Renal pelvis (tissue), 4 donors: Measurements from ENCODE around the gene MROH2A. TPM values are rescaled to one million over a fixed set of nuclear protein-coding genes. Genes with fewer than 3 reads are reported as not detected.
"Not testable (repeated sequence)": the region's sequence is repeated elsewhere in the genome, so short reads cannot be mapped to it uniquely, and the experiment has no call there.

Source experiments
- DNase-seq: peaks from one replicate; pipeline ENCODE4 v3.0.0-alpha.2; 2013
- polyA plus RNA-seq, 3 donors: library from polyadenylated mRNA; unstranded; fragments of 120-200 nt; gene quantifications; one replicate each; pipeline ENCODE4 v1.2.1, GENCODE V29; 2013; ENCODE audit not compliant: insufficient read length in 3 of 3

Gene MROH2A
- polyA plus RNA-seq, 3 donors, result 0.22 to 0.33 TPM; not detected in 1

DNA sequence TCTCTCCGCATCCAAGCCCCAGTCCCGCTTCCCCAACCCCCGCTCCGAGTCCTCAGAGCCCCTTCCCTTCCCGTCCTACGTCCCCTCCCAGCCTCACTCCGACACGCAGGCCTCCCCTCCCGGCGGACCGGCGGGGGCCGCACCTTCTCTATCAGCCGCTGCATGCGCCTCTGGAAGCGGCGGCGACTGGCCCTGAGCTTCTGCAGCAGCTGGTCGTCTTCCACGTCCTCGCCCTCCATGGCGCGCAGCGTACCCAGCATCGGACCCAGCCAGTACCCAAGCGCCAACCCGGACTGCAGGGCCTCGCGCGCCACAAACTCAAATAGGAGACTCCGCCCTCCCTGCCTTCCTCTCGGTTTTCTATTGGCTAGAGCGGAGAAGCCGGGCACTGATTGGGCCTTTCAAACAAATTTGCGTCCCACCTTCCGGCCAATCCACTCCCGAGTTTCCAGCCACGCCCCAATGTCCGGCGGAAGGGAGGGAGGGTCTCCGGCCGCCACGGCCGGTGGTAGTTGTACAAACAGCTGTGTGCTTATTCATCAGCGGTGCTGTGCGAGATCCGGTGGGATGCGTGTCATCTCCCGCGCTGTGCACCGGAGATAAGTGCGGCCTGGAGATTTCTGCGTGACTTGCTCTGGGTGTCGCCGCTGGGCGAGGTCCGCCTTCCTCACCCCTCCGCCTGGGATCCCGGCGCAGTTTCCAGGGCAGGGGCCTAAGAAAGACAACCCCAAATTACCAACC is 76.3 kb downstream of the MROH2A start, which contains the start of gene HJURP:
HJURP (minus strand) TSS at position 295 of the 741 bp plus-strand sequence; CDS start at position 260, 35 bp downstream.
- DNase-seq, result peak; percentile 96

DNA sequence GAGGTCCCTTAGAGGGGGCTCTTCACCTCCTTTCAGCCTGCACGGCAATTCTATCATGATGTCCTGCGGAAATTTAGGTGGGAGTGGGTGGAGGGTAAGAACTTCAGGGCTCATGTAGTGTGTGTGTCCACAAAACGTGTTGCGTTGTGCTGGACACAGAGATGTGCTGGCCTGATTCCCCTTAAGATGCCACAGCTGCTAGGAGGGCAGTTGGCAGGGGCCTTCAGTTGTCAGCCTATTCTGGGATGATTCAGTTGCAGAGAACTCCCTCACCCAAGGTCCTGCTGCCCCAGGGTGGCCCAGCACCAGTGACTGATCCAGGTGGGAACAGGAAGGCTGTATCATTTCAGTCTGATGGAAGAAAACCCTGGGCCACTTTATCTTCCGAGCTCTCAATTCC is 77.2 kb downstream of the MROH2A start:
- DNase-seq, result no peak

GRCh38 chr2:233856184-233856583 is 78.1 kb downstream of the MROH2A start:
- DNase-seq, result no peak

DNA sequence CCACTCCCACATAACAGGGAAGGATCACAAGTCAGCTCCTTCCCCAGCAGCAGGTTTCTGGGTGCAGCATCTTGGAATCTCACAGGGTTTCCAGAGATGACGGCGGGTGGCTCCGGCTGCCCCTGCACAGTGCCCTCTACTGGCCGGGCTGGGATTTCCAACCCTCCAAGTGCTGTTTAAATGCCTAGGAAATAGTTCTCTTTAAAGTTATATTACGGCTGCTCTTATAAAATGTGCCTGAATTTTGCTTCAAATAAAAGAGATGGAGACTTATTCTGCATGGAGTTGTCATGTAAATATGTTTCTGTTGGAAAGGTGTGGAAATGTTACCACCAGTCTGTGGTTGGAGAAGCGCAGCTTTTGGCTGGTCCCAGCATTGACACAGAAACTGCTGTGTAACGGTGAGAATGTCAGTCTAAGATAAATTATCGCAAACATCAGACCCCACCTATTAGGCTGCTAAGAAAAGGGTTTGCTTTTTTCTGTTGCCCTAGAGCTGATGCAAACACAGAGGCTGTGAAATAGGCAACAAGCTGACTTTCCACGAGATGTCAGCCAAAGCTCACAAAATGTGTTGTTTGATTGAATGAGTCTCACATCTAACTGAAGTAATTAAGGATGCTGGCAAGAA is 79.5 kb downstream of the MROH2A start:
- DNase-seq, result no peak

DNA sequence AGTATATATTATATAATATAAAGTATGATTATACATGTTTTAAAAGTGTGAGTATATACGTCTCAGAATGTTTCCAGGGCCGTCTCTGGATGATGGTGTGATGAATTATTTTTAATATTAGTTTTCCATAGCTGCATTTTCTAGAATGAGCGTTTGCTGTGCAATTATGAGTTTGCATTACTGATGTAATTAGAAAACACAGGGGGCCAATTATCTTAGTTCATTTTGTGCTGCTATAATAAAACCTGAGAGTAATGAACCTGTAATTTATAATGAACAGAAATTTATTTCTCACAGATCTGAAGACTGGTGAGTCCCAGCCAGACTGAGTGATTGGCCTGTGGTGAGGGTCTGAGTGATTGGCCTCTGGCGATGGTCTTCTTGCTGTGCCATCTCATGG is 80.2 kb downstream of the MROH2A start:
- DNase-seq, result no peak

GRCh38 chr2:233862261-233862768 is 84.2 kb downstream of the MROH2A start:
- no peak for DNase-seq

DNA sequence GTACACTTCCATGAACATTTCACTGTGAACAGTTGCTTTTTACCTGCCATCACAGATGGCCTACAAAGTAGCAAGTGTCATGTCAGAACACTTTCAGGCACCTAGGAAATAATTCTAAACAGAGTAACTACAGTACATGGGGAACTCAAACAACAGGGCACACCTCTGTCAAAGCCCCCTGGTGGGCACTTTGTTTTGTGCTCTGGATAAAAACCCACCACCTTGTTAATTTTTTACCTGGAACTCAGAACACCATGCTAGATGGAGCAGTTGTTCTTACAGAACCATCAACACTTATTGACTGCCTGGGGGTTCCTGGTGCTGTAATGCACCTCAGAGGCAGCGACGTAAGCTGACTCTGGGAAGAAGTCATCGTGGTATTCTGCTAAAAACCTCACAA is 87.7 kb downstream of the MROH2A start:
- no peak for DNase-seq

GRCh38 chr2:233866479-233866878 is 88.3 kb downstream of the MROH2A start:
- no peak for DNase-seq

DNA sequence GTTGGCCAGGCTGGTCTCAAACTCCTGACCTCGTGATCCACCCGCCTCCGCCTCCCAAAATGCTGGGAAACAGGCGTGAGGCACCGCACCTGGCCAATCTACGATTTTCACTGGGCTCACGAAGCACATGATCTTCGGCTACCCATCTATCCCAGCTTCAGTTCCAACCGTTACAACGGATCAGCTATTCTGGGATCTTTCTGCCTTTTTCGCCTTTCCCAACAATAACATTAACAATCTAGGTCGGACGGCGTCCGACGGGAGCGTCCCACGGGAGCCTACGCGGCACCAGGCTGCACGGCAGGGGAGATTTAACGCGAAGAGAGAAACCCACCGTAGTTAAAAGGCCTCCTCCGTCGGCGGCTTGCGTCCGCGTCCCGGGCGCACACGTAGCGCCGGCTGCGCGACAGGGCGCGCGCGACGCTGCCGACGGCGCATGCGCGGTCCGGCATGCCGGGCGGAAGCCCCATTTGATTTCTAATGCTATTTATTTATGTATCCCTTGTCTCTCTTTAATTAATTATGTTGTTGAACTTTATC is 89.9 kb downstream of the MROH2A start, which contains the start of gene MSL3B:
MSL3B (minus strand) TSS at position 394 of the 540 bp plus-strand sequence.
- DNase-seq, result peak; percentile 26

GRCh38 chr2:233871432-233871831 is 93.3 kb downstream of the MROH2A start:
- no peak for DNase-seq

DNA sequence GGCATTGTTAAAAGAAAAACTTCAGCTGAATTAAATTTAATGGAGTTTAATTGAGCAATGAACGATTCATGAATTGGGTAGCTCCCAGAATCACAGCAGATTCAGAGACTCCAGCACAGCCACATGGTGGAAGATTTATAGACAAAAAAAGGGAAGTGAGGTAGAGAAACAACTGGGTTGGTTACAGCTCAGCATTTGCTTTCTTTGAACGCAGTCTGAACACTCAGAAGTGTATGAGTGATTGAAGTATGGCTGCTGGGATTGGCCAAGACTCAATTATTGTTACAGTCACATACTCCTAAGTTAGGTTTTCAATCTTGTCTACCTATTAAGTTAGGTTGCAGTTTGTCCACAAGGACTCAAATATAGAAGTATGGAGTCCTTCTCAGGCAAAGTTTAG is 94.0 kb downstream of the MROH2A start:
- not testable (repeated sequence) for DNase-seq

DNA sequence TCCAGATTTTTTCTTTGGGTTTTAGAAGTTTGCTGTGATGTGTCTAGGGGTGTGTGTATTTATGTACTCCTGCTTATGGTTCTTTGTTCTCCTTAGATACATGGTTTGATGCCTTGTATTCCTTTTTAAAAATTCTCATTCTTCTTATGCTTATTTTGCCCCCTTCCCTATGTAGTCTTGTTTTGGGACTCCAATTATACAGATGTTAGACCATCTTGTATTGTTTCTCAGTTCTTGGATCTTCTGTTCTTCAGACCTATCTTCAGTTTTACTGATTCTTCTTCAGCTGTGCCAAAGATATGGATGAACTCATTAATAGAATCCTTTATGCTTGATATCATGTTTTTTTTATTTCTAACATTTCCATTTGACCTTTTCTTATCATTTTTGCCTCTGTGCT is 104.2 kb downstream of the MROH2A start:
- no peak for DNase-seq

Other genes starting within 250 kb of the MROH2A start
- 10 to 100 TPM; 40.6 to 80.7 (median 58.7) TPM for gene USP40, start 211.5 kb upstream of the MROH2A start, polyA plus RNA-seq
- not detected for gene UGT1A8, start 160.7 kb upstream of the MROH2A start, polyA plus RNA-seq
- not detected for gene UGT1A10, start 141.9 kb upstream of the MROH2A start, polyA plus RNA-seq
- gene UGT1A9, start 106.4 kb upstream of the MROH2A start, polyA plus RNA-seq, result 1 to 10 TPM; 6.0 to 8.4 (median 7.8) TPM
- gene UGT1A7, start 96.4 kb upstream of the MROH2A start, polyA plus RNA-seq, result not detected
- 1 to 10 TPM; 2.8 to 3.7 (median 2.8) TPM for gene UGT1A6, start 85.4 kb upstream of the MROH2A start, polyA plus RNA-seq
- not detected for gene UGT1A5, start 65.4 kb upstream of the MROH2A start, polyA plus RNA-seq
- gene UGT1A4, start 59.6 kb upstream of the MROH2A start, polyA plus RNA-seq, result not detected
- gene UGT1A3, start 49.3 kb upstream of the MROH2A start, polyA plus RNA-seq, result under 1 TPM in 1 of 3 donors, not detected in 2; 0.14 TPM
- under 1 TPM; 0.20 to 0.90 (median 0.74) TPM for gene UGT1A1, start 18.1 kb upstream of the MROH2A start, polyA plus RNA-seq
- 10 to 100 TPM; 22.3 to 24.9 (median 23.4) TPM for gene HJURP, start 76.2 kb downstream of the MROH2A start, polyA plus RNA-seq
- gene TRPM8, start 139.0 kb downstream of the MROH2A start, polyA plus RNA-seq, result under 1 TPM; 0.10 to 0.43 (median 0.13) TPM